Stimulated activated naive CD8-positive, alpha-beta T cell treated with anti-CD3 and anti-CD28 coated beads, Interleukin-15, amount 100 ng/mL, for 72 hours (primary cell): ENCODE results near the gene DHRS1.

Source experiments
- ATAC-seq: fragments of 150-1000 bp; cut with Tn5 transposase; 2 replicates; pipeline ENCODE4 v1.10.0; 2021; ENCODE audit warnings: mild to moderate bottlenecking, moderate library complexity
- DNase-seq, 2 donors: peaks; one replicate each; pipeline ENCODE4 v3.0.0; 2021 to 2022
- H3K27ac Mint-ChIP-seq, 2 donors: one replicate each; pipeline ENCODE4 v1.8.0; 2022; ENCODE audit warnings: mild to moderate bottlenecking in 2 of 2, mixed read lengths in 2 of 2, moderate library complexity in 2 of 2
- H3K27me3 Mint-ChIP-seq: one replicate; pipeline ENCODE4 v1.8.0; 2022; ENCODE audit warnings: mixed read lengths
- H3K4me1 Mint-ChIP-seq: one replicate; pipeline ENCODE4 v1.8.0; 2022; ENCODE audit warnings: mild to moderate bottlenecking, mixed read lengths
- H3K4me3 Mint-ChIP-seq, 2 donors: one replicate each; pipeline ENCODE4 v1.8.0; 2022; ENCODE audit warnings: mild to moderate bottlenecking in 2 of 2, mixed read lengths in 2 of 2, moderate library complexity in 1 of 2
- H3K9me3 Mint-ChIP-seq, 2 donors: one replicate each; pipeline ENCODE4 v1.8.0; 2022; ENCODE audit warnings: mixed read lengths in 2 of 2

The DHRS1 gene

DNA sequence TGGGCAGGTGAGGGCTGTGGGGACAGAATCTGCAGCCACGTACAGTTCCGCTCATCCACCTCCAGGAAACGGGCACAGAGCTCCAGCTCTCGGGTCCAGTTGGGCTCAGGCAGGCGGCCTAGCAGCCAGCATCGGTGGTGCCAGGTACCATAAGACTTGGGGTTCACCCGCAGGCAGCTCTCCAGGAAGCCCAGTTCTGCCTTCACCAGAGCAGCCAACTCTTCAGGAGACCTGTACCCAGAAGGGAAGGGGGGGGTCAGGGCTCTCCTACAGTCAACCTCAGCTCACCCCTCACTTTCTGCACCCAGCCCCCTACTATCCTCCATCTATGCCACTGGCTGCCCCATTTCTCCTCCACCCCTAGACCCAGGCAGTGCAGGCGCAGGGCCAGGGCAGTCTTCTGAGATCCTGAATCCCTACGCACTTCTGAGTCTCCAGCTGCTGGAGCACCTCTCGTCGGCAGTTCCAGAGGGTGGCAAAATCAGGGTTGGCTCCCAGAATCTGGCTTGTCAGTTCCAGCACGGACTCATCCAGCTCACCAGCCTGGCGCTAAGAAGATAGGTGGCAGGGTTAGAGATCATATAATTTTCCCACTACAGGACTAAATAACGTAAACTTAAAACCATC, 29.6 kb downstream of the DHRS1 start:
- ATAC-seq: no peak

DNA sequence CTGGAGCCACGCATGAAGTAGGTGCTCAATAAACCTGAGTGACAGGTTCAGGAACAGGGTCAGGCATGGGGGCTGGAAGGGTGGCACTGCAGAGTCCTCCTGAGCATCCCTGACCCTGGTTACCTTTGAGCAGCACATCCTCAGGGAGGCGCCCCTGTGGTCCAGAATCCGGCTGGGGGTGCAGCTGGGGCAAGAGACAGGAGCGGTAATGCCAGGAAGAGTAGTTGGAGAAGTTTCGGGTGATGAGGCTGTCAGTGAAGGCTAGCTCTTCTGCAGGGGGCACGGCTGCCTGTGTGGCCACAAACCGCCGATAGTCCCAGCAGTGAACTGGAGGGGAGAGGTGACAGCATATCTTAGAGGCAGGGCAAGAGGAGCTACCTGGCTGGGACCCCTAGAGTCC, 30.2 kb downstream of the DHRS1 start:
- no peaks in the 10 kb centered on the region for H3K27me3 Mint-ChIP-seq
- H3K27ac Mint-ChIP-seq: no peak overlapping the region
- ATAC-seq (no peak), DNase-seq (no peak)
- no peak overlapping the region for H3K4me3 Mint-ChIP-seq
- no peaks in the 10 kb centered on the region for H3K9me3 Mint-ChIP-seq
- H3K4me1 Mint-ChIP-seq: peaks cover 33% of the 10 kb centered on the region

More for the DNA sequence above, 29.6 kb downstream of the DHRS1 start:
- no peak for DNase-seq
- H3K9me3 Mint-ChIP-seq: no peaks in the 10 kb centered on the region
- H3K27me3 Mint-ChIP-seq: no peaks in the 10 kb centered on the region
- peaks cover 38% of the 10 kb centered on the region for H3K4me1 Mint-ChIP-seq
- H3K4me3 Mint-ChIP-seq: no peak overlapping the region
- H3K27ac Mint-ChIP-seq: no peak overlapping the region

DNA sequence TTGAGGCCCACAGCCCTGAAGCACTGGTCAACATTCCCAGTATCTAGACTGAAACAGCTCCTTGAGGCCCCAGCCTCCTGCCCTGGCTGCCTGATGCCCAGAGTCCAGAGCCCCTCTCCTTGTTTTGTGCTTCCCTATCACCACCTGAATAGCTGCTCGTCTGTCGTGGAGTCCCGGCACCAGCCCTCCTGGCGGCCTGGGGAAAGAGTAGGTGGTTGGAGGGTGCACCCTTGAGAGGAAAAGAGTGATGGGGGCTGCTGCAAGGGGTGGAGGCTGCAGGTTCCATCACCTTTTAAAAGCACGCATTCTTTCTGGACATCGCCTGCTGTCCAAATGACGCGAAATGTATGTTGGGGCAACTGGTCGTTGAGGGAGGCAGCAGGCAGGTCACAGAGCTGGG, 31.4 kb downstream of the DHRS1 start:
- H3K4me3 Mint-ChIP-seq: no peak overlapping the region
- H3K4me1 Mint-ChIP-seq: peaks cover 22% of the 10 kb centered on the region
- DNase-seq (no peak), ATAC-seq (no peak)
- no peak overlapping the region for H3K27ac Mint-ChIP-seq
- H3K27me3 Mint-ChIP-seq: no peaks in the 10 kb centered on the region
- no peaks in the 10 kb centered on the region for H3K9me3 Mint-ChIP-seq

DNA sequence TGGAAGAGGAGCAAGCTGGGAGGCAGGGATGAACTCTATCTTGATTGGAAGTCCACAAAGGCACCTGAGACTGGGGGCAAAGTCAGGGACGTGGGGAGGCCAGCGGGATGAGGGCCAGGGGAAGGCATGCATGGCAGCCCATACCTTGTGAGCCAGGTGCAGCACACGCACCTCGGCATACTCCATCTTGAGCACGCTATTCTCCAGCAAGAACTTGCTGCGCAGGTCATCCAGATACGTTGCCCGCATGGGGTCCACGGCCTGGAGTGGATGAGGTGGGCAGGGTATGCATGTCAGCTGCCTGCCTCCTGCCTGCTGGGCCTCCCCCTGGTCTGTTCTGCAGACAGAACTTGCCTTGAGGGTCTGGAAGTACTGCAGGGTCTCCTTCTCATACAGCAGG, 32.1 kb downstream of the DHRS1 start:
- Mint-ChIP-seq H3K27me3 (no peaks in the 10 kb centered on the region), H3K4me3 (no peak overlapping the region), H3K27ac (no peak overlapping the region), H3K9me3 (no peaks in the 10 kb centered on the region), H3K4me1 (peaks cover 15% of the 10 kb centered on the region)
- DNase-seq (no peak), ATAC-seq (no peak)

DNA sequence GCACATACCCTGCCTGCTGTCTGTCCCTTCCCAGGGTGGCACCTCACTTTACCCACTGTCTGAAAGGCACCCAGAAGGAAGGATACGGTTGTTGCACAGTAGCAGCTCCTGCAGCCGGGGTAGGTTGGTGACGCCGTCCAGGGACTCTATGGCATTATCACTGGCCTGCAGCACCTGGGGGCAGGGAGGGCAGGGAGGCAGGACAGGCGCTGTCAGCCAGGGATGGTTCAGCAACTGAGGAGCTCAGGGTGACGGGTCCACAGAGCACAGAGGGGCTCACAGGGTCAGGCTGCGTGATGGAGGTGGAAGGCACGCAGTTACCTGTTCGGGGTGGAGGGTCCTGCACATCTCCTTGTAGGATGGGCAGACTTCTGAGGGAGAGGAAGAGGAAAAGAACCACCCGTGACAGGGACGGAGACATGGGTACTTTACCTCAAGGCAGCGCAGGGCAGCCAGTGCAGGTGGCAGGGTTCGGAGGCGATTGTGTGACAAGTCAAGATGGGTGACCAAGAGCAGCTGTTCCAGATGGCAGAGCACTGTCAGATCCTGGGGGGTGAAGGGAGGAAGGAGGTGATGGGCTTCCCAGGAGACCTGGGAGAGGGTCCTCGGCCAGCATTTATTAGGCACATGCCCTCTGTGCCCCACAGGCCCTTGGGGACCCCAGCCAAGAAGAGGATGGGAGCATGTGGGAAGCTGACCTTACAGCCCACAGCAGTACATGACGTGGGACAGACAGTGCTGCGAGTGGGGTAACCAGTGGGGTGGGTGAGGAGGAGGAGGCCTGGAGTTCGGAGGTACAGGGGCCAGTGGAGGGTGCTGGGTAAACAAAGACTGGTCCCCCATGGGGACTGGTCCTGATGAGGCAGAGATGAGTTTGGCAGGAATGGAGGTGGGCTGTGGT, 33.0 kb downstream of the DHRS1 start:
- Mint-ChIP-seq H3K4me3 (no peak overlapping the region), H3K27me3 (no peaks in the 10 kb centered on the region), H3K4me1 (peaks cover 5% of the 10 kb centered on the region), H3K9me3 (no peaks in the 10 kb centered on the region), H3K27ac (peak overlapping the region in 1 of 2 donors; percentile 14)
- DNase-seq (no peak), ATAC-seq (no peak)

DNA sequence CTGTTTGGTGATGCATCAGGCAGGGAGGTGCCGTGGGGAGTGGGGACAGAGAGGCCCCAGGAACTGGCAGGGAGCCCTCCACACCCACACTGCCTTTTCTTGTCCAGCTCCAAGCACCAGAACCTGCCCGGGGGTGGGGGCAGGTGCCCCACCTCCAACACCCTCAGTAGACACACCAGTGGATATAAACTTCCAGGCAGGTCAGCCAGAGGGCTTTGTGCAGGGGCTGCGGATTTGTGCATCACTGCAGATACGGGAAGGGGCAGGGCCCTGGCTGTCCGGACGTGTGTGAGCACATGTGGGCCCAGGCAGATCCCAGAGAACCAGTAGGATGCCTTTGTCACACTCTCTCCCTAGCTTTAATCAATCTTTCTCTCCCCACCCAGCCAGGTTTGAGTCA, 35.3 kb downstream of the DHRS1 start:
- DNase-seq (no peak), ATAC-seq (no peak)
- Mint-ChIP-seq H3K9me3 (no peaks in the 10 kb centered on the region), H3K27me3 (no peaks in the 10 kb centered on the region), H3K4me3 (no peak overlapping the region), H3K27ac (no peak overlapping the region), H3K4me1 (peaks cover 2% of the 10 kb centered on the region)

DNA sequence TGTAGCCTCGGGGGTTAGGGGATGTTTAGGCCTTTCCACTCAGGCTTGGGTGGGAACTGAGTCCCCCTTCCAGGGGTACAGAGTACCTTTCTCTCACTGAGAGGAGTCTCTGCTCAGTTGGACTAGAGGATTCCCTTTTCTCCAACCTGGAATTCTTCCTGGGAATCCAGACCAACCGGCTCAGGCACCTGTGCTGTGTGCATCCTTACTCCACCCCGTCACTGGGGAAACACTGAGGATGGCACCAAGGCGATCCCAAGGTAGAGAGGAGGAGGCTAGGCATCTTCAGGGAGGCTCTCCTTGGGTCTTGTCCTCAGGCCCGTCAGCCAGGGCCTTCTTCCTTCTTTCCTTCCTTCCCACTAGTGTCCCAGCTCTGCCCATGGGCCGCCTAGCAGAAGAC, 35.7 kb downstream of the DHRS1 start:
- DNase-seq (no peak), ATAC-seq (no peak)
- peak overlapping the region in 1 of 2 donors; percentile 45 for H3K27ac Mint-ChIP-seq
- H3K4me3 Mint-ChIP-seq: no peak overlapping the region
- no peaks in the 10 kb centered on the region for H3K4me1 Mint-ChIP-seq
- H3K27me3 Mint-ChIP-seq: no peaks in the 10 kb centered on the region
- no peaks in the 10 kb centered on the region for H3K9me3 Mint-ChIP-seq

DNA sequence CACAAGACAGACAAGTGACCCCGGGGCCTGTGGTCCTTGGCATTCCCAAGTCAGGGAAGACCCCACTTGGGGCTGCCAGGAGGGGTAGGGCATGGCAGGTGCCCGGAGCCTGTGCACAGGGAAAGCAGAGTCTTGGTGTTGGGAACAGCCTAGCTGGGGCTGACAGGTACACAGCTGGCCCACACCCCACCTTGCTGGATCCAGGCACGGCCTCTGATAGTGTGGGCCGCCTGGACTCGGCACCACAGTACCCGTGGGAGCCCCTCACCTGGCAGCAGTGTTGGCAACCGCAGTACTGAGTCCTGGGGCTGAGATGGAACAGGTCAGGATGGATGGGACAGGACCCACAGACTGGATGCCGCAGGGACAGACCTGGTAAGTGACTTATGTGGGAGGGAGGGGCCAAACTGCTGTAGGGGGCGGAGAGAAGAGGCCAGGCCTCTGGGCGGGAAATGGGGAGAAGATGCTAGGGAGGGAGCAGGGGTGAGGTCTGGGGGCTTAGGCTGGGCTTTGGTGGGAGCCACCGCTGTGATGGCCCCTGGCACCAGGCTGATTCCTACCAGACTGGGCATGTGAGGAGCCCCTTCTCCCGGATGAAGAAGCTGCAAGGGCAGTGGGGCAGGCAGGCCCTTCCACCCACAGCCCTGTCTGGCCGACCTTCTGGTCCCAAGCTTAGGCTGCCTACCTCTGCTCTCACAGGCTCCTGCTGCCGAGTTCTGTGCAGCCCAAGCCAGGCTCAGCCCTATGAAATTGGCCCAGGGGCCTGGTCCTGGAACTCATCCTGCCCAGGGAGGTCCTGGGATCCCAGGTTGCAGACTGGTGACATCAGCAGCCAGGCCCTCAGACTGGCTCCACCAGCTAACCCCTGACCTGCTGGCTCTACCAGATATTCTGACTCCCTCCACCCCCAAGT, 36.5 kb downstream of the DHRS1 start, which contains the start of gene TGM1:
TGM1 (minus strand) TSS at position 357 of the 913 bp plus-strand sequence. CDS start 825 bp downstream, outside the sequence.
- DNase-seq: no peak
- peak; percentile 15 for ATAC-seq
- H3K27me3 Mint-ChIP-seq: no peaks in the 10 kb centered on the region
- no peaks in the 10 kb centered on the region for H3K4me1 Mint-ChIP-seq
- H3K27ac Mint-ChIP-seq: peak within 1 kb of the TSS in 1 of 2 donors; percentile 67
- no peaks in the 10 kb centered on the region for H3K9me3 Mint-ChIP-seq
- H3K4me3 Mint-ChIP-seq: no peak within 1 kb of the TSS

DNA sequence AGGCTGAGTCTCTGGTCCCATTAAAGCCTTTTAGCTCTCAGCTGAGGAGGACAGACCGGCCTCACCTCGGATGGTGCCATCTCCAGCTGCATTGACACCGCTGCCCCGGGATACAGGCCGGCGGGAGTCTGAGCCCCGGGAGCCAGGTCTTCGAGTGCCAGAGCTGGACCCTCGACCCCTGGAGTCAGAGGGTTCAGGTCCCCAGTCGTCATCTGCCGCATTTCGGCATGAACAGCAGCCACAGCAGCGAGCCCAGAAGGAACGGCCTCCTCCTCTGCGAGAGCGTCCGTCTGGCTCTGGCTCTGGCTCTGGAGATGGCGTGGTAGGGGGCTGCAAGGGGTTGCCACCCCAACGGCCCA, 37.6 kb downstream of the DHRS1 start:
- Mint-ChIP-seq H3K9me3 (no peaks in the 10 kb centered on the region), H3K27me3 (no peaks in the 10 kb centered on the region), H3K27ac (no peak overlapping the region), H3K4me3 (no peak overlapping the region), H3K4me1 (no peaks in the 10 kb centered on the region)
- ATAC-seq (no peak), DNase-seq (no peak)

DNA sequence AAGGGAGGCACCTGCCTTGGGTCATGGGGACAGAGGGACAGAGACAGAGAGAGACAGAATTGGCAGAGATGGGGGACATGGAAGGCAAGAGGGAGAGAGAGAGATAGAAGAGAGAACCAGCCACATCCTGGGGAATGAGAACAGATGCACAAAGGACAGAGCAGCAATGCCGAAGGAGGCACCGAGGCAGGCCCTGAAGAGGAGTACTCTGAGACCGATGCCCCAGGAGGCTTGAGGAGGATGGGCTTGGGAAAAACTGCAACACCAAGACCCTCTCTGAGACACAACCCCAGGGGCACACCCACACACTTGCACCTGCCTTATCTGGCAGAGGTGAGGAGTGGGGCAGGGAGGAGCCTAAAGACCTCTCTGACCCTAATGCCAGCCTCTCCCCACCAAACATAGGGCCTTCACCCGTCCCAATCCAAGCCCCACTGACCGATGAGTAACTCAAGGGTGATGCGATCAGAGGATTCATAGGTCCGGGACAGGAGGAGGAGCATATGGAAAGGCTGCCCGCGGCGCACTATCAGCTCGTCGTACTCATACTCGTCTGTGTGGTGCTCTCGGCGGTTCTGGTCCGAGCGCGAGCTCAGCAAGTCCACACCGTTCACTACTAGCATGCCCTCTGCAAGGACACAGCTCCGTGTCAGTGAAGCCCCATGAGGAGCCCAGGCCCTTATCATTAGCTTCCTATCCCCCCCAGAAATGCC, 38.2 kb downstream of the DHRS1 start:
- Mint-ChIP-seq H3K4me3 (no peak overlapping the region), H3K9me3 (no peaks in the 10 kb centered on the region), H3K27me3 (no peaks in the 10 kb centered on the region), H3K27ac (no peak overlapping the region), H3K4me1 (no peaks in the 10 kb centered on the region)
- DNase-seq (no peak), ATAC-seq (no peak)

DNA sequence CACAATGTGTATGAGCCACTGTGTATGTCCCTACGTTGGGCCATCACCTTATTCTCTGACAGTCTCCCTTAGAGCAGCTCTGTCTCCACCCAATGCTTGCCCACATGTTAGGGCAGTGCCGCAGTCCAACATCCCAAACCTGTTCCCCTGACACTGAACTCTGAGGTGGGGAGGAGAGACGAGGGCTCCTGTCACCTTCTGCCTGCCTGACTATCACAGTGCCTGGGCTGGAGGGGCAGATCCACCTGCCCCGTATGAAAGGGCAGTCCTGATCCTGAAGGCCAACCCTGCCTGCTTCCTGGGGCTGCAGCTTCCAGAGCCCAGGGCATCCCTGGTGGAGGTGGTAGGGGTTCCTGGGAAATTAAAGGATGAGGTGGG, 38.8 kb downstream of the DHRS1 start:
- no peak overlapping the region for H3K27ac Mint-ChIP-seq
- no peaks in the 10 kb centered on the region for H3K4me1 Mint-ChIP-seq
- H3K9me3 Mint-ChIP-seq: no peaks in the 10 kb centered on the region
- DNase-seq (no peak), ATAC-seq (no peak)
- no peaks in the 10 kb centered on the region for H3K27me3 Mint-ChIP-seq
- no peak overlapping the region for H3K4me3 Mint-ChIP-seq

DNA sequence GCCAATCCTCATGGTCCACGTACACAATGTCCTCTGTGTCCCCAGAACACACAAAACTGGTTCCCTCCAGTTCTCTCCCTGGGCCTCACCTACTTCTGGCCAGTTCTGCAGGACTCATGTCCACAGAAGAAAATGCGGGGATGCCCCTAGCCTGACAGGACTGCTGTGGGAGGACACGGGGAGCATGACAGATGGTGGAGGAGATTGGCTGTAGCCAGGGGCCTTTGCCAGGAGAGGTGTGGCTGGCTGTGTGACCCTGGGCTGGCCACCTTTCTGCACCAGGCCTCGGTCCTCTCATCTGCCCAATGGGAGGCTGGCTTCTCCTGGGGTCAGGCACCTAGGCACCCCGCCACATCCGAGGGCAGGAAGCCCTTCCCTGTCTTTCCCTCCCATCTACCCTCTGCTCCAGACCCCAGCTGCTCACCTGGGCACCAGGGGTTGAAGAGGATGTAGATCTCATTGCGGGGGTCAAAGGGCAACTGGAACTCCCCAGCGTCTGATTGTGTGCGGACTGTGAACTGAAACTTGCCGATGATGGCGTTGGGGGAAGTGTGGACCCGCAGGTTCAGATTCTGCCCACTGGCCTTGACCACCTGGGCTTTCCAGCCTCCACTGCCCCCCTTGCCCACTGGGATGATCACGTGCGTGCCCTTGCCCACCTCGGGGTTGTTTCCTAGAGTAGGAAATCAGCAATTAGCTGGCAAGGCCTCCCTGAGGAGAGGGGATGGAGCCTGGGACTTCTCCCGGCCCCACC, 39.4 kb downstream of the DHRS1 start:
- DNase-seq (no peak), ATAC-seq (no peak)
- Mint-ChIP-seq H3K9me3 (no peaks in the 10 kb centered on the region), H3K4me1 (no peaks in the 10 kb centered on the region), H3K4me3 (no peak overlapping the region), H3K27ac (no peak overlapping the region), H3K27me3 (no peaks in the 10 kb centered on the region)

DNA sequence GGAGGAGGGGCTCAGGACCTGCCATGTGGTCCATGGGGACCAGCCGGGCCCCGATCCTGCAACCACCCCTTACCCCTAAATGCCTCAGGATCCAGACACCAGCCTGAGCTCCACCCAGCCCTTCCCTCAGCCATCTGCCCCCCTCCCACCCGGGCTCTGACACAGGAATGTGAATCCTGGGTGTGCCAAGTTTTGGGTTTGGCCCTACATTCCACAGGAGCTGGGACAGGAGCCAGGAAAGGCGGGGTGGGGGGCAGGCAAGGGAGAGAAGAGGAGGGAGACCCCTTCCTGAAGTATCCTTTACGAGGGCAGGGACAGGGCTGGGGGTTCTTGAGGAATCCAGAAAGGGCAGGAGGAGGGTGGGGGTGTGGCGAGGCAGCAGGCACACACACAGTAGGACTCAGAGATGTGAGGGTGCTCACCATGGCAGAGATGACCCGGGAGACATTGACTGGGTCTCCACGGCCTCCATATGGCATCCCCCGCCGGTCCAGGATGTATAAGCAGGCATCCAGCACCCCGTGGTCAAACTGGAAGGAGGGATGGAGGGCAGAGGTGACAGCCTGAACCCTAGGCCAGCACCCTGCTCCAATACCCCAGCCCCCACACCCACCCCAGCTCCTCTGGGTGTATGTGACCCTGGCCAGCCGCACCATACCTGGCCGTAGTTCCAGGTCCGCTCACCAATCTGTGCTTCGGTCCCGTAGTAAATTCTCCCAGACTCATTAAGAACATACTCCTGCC, 40.1 kb downstream of the DHRS1 start:
- Mint-ChIP-seq H3K4me3 (no peak overlapping the region), H3K27me3 (no peaks in the 10 kb centered on the region), H3K4me1 (no peaks in the 10 kb centered on the region), H3K9me3 (no peaks in the 10 kb centered on the region), H3K27ac (no peak overlapping the region)
- ATAC-seq (no peak), DNase-seq (no peak)
